ENCODE results near the gene TBC1D20.

The TBC1D20 gene

DNA sequence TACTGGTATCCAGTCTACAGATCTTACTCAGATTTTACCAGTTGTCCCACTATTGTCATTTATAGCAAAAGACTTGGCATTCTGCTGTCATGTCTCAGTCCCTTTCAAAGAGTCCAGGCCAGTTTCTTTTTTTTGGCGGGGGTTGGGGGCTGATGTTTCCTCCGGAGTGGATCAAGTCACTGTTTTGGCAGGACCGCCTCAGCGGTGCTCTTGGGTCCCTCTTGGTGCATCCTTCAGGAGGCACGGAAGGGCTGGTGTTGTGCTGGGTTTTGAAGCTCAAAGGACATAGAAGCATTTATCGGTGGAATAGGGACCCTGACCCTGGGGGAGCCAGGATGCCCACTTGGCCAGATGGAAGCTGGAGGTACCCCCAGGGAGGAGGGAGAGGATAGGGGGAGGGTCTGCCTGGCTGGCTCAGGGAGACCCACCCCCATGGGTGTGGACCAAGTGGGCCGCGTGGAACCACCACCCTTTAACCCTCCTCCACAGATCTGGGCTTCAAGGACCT is 43.4 kb downstream of the TBC1D20 start:
- DNase-seq = no peak

DNA sequence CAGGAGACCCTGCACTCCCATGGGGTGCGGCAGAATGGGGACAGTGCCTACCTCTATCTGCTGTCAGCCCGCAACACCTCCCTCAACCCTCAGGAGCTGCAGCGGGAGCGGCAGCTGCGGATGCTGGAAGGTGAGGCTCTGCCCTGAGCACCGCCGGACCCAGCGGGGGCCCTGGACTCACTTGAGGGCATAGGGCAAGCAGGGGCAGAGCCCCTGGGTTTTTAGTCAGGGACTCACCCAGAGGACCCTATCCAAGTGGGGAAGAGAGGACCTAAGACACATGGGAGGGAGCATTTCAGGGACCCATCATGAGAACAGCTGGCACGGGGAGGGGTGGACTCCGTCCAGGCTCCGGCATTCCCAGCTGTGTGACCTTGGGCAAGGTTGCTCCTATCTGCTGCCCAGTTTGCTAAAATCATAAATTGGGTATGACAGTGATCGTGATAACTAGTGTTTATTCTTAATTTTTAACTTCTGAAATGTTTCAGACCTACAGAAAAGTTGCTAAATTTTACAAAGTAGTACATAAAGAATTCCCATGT is 44.5 kb downstream of the TBC1D20 start:
- no peak for DNase-seq

DNA sequence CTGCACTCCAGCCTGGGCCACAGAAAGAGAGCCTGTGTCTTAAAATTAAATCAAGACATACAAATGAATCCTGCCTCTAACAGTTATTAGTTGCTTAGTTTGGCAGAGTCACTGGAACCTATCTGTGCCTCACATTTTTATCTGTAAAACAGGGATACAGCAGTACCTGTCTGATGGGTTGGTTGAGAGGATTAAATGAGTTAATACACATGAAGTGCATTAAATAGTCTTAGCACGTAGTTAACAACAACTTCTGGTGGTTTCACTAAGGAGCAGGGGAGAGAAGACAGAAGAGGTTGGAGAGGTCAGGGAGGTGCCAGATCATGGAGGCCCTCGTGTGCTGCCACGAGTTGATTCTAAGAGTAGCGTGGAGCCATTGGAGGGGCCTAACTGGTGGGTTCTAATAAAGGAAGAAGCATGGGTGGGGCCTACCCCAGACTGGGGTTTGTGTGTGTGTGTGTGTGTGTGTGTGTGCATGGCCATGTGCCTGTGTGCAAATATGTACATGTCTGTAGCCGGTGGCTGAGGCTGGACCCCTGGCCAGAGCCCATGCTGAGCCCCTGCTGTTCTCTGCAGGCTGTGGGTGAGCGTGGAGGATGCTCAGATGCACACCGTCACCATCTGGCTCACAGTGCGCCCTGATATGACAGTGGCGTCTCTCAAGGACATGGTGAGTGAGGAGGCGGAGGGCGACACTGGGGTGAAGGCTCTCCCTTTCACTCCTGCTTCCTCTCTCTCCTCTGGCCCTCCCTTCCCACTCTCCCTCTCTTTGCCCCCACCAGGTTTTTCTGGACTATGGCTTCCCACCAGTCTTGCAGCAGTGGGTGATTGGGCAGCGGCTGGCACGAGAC is 45.2 kb downstream of the TBC1D20 start:
- DNase-seq = no peak

DNA sequence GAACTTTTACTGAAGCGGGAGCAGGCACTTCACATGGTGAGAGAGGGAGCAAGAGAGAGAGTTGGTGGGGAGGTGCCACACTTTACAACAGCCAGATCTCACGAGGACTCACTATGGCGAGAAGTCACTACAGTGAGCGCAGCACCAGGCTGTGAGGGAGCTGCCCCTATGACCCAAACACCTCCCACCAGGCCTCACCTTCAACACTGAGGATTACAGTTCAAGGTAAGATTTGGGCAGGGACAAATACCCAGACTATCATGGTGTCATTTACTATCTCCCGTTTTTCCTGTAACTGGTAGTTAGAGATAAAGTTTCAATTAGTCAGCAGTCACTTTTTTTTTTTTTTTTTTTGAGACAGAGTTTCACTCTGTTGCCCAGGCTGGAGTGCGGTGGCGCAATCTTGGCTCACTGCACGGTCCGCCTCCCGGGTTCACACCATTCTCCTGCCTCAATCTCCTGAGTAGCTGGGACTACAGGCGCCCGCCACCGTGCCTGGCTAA is 46.5 kb downstream of the TBC1D20 start:
- DNase-seq = no peak

DNA sequence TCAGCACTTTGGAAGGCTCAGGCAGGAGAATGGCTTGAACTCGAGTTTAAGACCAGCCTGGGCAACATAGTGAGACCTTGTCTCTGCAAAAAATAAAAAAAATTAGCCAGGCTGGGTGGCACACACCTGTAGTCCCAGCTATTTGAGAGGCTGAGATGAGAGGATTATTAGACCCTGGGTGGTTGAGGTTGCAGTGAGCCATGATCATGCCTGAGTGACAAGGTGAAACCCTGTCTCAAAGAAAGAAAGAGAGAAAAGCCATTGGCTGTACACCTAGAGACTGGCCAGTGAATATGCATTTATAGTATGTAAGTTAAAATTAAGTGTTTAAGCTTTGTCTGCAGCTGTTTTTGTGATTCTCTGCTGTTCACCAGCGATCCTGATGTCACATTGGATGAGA is 48.2 kb downstream of the TBC1D20 start:
- DNase-seq = no peak

DNA sequence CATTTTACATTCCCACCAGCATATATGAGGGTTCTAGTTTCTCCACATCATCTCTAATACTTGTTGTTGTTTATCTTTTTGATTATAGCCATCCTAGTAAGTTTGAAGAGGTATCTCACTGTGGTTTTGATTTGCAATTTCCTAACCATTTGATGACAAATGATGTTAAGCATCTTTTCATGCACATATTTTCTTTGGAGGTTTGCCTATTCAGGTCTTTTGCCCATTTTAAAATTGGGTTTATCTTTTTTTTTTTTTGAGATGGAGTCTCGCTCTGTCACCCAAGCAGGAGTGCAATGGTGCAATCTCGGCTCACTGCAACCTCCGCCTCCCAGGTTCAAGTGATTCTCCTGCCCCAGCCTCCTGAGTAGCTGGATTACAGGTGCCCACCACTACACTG is 50.3 kb downstream of the TBC1D20 start:
- DNase-seq = no peak

DNA sequence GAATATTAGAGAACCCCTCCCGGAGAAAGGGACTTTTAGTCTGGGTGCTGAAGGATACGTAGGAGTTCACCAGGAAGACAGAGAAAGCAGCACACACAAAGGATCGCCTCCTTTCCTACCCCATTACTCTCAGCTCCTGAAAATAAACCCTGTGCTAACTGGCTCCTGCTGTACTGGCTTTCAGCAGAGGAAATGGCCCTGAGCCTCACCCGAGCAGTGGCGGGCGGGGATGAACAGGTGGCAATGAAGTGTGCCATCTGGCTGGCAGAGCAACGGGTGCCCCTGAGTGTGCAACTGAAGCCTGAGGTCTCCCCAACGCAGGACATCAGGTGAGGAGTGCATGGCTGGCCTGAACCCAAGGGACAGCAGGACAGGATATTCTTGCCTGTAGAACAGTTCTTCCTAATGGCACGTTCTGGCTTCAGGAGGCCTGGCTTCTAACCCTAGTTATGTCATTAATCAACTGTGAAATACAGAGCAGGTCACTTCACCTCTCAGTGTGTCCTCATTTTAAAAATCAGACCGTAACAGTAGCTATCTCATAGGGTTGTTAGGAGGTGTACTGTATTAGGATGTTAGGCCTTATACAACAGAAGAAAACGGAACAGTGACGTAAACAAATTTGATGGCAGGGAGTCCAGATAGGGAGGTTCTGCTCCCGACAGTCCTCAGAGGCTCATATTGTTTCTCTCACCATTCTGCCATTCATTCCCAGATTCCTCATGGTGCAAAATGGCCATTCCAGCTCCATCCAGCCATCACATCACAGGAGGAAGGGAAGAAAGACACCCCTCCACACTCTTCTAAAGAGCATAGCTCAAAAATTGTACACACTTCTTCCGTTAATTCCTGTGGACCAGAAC is 52.4 kb downstream of the TBC1D20 start:
- DNase-seq = no peak

DNA sequence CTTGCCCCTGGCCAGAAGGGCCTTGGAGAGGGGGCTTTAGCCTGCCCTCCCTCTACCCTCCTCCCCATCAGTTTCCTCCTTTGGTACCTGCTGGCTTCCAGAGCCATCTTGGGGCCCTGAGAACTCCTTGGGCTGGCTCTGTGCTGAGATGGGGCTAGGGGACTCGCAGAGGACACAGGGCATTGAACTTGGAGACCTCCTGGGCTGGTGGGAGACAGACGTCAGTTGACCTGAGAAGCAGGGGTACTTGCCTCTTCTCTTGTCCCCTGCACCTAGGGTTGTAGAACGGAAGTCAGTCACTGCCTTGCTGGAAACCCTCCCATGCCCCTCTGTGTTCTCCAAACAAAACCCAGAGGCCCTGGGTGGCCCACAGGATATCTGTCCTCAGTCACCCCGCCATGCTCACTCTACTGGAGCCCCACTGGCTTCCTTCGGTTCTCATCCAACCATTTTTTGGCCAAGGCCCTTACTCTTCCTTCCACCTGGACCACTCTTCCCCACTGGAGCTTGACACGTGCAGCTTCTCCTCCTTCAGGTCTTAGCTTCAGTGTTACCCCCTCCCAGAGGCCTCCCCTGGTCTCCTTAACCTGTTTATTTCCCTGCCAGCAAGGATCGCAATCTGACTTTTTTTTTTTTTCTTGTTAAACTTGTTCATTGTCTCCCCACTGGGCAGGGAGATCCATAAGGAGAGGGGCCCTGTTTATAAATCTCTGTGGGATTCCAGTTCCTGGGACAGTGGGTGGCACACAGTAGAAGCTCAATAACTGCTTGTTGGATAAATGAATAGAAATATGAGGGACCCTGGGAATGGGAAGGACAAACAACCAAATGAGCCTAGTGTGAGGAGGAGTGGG is 53.3 kb downstream of the TBC1D20 start:
- no peak for DNase-seq

DNA sequence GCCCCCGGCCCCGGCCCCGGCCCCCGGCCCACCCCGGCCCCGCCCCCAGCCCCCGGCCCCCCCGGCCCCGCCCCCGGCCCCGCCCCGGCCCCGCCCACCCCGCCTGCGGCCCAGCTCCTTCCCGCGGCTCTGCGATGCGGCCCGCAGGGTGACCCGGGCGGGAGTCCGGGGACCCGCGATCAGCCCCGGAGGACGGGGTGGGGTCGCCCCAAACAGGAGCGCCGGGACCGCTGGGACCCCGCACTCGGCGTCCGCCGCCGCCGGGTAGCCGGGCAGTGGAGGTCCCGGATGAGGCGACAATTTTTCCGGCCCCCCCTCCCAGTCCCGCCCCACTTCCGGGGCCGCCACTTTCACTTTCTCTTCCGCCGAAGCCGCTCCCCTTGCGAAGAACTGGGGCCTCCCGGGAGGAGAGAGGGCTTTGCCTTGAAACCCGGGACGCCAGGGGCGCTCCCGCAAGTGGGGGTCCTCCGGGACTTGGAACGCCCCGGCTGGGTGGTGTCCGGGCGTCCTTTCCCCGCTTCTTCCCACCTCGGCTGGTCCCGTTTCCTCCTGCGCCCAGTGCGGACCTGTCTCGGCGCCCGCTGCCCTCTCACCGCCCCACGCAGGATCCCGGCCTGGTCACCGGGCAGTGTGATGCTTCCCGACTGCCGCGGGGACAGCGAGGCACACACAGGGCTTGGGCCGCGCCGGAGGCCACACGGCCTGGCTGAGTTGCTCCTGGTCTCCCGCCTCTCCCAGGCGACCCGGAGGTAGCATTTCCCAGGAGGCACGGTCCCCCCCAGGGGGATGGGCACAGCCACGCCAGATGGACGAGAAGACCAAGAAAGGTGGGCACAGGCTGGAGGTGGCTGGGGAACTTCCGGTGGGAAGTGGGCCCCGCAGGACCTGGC is 54.1 kb downstream of the TBC1D20 start, which contains the start of gene RBCK1:
Gene RBCK1 (plus strand): TSS at position 347 of the 890 bp plus-strand sequence. CDS start 459 bp downstream, at position 806.
- DNase-seq = peak; percentile 69 to 83 (median 78)

DNA sequence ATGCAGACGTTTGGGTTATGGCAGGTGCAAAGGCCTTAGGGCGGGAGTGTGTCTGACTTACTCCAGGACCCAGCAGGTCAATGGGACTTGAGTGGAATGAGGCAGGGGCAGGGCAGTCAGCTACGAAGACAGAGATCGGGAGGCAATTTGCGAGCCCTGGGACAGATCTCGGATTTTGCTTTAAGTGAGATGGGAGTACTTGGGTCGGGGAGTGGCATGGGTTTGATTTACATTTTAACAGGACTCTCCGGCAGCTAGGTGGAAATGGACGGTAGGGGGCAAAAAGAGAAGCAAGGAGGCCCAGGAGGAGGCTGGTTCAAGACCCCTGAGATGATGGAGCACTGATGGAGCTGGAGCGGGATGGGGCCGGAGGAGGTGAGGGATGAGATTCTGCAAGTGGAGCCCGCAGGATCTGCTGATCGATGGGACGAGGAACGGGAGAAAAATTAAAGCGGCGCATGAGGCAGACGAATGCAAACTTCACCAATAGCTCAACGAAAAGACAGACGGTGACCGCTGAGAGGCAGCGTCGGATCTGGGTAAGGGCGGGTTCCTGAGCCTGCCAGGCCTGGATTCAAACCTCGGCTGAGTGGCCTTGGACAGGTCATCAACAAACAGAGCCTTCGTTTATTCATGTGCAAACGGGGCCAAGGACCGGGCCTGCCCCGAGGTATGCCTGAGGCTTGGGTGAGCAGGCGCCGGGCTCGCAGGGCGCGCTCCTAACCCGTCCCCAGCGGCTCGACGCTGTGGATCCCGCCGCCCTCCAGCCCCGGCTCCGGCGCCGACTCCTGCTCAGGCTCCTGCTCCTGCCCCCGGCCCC is 55.0 kb downstream of the TBC1D20 start:
- peak in 3 of 4 experiments; percentile 37 to 74 (median 59) for DNase-seq

DNA sequence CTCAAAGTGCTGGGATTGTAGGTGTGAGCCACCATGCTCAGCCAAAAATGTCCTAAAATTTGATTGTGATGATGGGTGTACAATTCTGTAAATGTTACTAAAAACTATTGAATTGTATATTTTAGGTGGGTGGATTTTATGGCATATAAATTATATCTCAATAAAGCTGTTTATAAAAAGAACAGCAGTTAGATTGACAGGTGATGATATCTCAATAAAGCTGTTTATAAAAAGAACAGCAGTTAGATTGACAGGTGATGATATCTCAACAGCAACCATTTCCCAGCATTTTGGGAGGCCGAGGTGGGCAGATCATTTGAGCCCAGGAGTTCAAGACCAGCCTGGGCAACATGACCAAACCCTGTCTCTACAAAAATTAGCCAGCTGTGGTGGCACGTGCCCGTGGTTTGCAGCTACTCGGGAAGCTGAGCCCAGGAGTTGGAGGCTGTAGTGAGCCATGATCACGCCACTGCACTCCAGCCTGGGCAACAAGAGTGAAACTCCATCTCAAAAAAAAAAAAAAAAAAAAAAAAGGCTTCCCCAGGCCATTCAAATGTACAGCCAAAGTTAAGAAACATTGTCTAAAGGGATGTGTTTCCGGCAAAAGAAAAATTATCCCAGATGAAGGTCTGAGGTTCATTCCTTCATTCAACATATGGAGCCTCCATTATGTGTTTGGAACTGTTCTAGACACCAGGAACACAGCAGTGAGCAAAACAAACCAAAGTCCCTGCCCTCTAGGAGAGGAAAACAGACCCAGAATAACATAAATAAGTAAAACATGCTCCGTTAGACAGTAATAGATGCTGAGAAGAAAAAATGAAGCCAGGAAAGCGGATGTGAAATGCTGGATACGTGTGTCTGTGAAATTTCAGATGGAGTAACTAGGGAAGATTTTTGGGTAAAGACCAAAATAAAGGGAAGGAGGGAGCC is 55.9 kb downstream of the TBC1D20 start:
- DNase-seq = no peak

DNA sequence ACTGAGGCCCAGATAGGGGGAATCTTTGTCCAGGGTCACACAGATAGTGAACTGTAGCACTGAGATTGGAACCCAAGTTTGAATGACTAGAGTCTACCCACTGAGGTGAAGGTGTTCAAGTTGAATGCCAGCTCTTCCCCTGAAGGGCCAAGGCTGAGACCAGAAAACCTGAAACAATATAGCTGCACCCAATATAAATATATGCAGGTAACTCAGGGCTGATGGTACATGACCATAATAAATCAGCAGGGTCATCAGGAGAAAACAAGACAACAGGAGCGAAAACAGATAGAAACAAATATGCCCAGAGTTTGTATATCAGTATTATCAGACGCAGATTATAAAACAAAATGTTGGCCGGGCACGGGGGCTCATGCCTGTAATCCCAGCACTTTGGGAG is 58.2 kb downstream of the TBC1D20 start:
- DNase-seq = no peak

DNA sequence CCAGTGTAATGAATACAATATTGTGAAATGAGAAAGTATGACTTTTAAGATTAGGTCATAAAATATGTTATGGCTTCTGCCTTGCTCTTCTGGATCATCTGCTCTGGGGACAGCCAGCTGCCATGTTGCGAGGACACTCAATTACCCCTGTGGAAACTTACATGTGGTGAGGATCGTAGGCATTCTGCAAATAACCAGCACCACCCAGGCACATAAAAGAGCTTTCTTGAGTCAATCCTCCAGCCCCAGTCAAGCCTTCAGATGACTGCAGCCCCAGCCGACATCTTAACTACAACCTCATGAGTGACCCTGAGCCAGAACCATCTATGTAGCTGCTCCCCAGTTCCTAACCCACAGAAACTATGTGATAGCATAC is 58.8 kb downstream of the TBC1D20 start:
- no peak for DNase-seq

DNA sequence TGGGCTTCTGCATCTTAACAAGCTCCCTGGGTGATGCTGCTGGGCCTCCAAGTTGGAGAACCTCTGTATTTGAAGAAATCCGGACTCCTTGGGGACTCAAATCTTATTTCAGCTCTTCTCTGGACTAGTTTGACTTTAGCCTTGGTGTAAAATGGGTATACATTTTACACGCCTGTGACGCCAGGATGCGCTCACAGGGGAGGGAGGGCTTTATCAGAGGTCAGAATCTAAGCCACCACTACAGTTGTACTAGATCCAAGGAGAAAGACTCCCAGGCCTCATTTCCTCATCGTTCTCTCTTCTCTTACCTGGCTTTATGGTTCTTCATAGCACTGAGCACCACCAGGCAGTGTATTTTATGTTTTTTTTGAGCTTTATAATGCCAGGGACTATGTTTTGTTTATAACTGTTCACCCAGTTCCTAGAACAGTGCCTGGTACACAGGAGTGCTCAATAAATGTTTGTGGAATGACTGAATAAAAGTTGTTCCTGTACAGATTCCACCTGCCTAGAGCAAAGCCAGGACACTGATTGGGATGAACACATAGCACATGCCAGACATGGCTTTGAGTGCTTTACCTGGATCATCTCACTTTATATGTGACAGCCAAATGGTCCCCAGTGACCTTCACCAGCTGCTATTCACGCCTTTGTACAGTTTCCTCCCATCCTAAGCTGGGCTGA is 59.3 kb downstream of the TBC1D20 start:
- DNase-seq = no peak

DNA sequence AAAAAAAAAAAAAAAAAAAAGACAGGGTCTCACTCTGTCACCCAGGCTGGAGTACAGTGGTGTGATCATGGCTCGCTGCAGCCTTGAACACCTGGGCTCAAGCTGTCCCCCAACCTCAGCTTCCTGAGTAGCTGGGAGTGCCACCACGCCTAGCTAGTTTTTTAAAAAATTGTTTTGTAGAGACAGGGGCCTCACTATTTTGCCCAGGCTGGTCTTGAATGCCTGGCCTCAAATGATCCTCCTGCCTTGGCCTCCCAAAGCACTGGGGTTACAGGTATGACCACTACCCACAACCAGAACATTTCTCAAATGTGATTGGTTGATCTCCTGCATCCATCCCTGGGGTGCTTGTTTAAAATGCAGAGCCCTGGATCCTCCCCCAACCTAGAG is 59.8 kb downstream of the TBC1D20 start:
- DNase-seq = no peak

DNA sequence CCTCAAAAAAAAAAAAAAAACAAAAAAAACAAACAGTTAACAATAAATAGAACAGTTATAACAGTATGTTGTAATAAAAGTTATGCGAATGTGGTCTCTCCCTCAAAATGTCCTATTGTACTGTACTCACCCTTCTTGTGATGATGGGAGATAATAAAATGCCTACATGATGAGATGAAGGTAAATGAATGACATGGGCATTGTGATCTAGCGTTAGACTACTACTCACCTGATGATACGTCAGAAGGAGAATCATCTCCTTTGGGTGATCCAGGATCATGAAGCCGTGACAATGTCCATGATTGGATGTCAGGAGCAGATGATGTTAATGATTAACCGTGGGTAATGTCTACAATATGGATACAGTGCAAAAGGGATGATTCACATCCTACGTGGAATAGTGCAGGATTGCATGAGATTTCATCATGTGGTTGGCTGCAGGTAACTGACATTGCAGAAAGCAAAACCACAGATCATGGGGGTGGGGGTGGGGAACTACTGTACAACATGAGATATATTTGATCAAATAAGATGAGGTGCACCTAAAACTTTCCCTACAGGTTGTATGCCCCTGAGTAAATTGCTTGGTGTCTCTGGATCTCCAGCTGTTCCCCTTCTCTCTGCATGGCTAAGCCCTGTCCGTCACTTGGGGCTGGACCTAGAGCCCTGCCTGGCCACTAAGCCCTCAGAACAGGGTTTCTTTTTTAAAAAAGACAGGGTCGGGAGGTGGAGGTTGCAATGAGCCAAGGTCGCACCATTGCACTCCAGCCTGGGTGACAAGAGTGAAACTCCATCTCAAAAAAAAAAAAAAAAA is 60.4 kb downstream of the TBC1D20 start:
- no peak for DNase-seq

DNA sequence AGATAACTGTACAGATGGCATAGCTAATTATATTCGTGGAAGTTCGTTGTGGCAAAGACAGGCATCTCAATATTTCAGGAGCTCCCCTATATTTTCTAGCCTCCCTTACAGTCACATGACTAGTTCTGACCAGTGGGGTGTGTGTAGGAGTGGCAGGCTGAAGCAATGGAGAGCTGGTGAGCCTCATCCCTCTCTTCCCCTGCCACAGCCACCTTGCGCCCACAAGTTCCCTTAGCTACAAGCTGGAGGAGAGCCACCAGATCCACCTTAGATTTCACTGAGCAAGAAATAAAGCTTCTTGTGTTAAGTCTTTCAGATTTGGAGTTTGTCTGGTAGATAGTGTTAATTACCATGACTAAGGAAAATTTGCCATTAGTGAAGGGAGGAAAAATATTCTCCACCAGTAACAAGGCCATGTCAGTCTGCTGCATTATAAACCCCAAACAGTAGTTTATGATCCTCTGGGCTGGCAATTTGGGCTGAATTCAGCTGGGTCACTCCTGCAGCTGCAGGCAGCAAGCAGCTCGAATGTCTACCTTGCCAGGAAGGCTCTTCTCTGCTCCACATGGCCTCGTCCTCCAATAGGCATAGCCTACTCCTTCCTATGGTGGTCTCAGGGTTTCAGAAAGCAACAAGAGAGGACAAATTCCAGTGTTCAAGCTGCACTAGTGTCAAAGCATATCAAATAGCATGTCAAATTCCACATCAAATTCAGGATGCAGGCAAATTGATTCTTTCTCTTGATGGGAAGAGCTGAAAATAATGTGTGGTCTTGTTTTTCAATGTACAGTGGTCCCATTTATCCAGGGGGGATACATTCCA is 61.7 kb downstream of the TBC1D20 start:
- DNase-seq = no peak
